ACHN (cell line): ENCODE results near the gene CYS1.
A peak's percentile ranks its signal among the peaks of the same experiment; 100 is the strongest.

Source experiments
- DNase-seq: peaks from one replicate; pipeline ENCODE4 v3.0.0-alpha.2; 2015
- in situ Hi-C: cut with HindIII; loops from 2 replicates; pipeline ENCODE4 v1.10.0; 2017; ENCODE audit warnings: low sequenced_read_pairs, low pct_ligation_motif_present, low pct_unique_long_range_greater_than_20kb

CYS1 gene

DNA sequence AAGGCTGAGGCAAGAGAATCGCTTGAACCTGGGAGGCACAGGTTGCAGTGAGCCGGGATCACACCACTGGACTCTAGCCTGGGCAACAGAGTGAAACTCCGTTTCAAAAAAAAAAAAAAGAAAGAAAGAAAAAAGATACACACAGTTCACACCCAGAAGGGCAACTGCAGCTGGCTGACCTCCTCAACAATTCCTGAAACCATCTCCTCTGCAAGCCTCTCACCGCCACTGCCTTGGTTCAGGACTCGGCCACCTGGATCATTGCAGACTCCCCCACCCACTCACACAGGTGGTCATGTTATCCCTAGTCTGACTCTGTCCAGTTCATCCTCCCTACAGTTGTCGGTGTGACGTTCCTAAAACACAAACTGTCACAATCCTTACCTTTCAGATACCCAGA is 2.2 kb downstream of the CYS1 start:
- in situ Hi-C loops: no loop called here
- DNase-seq: no peak

DNA sequence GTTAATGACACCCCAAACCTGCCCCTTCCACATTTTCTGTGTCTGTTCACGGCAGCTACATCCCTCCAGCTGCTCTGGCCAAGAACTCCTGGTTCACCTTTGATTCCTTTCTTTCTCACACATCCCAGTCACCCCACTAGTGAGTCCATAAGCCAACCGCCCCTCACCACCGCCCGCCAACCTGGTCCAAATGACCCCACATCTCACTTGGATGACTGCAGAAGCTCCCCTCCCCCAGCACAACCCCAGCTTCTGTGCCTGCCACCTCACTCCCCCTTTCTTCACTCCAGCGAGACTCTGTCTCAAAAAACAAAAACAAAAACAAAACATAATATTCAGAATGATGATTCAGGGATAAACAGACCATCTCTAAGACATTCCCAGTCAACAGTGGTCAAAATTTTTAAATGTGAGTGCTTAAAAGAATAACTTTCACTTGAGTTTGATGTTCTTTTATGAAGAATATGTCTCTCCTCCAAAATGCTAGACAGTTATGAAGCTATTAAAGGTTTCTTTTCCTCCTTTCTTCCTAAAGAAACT is 3.2 kb downstream of the CYS1 start:
- no peak for DNase-seq
- in situ Hi-C loops: no loop called here

DNA sequence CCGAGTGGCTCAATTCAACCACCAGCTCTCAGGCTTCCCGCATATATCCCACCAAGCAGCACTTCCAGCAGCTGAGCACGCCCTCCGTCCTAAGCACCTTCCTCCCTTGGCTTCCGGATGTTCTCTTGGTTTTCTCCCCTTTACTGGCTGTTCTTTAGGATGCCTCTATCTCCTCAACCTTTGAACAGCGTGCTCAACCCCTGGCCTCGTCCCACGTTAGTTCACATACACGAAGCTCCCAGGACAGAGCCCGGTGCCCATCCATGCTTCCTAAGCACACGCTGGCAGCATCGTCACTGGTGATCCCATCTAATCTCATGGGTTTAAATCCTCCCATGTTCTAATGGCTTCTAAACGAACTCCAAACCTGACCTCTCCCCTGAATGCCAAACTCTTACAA is 3.7 kb downstream of the CYS1 start:
- in situ Hi-C loops: no loop called here

DNA sequence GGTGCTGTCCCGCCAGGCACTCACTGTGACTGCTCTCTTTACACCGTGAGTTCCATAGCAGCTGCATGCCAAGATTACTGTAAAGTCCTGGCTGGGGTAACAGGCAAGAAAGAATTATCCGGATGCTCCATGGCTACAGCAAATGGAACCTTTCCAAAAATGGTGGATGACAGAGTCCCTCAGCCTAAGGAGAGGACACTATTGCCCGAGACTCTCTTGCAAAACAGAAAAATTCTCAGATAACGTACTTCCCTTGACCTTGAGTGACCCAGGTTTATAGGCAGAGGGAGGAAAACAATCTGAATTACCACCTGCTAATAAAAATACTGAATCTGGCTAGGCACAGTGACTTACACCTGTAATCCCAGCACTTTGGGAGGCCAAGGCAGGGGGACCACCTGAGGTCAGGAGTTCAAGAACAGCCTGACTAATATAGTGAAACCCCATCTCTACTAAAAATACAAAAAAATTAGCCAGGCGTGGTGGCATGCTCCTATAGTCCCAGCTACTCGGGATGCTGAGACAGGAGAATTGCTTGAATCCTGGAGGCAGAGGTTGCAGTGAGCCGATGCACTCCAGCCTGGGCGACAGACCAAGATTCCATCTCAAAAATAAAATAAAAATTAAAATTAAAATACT is 4.5 kb downstream of the CYS1 start:
- in situ Hi-C loops: no loop called here
- no peak for DNase-seq

More for the DNA sequence above, 3.7 kb downstream of the CYS1 start:
- DNase-seq: no peak

DNA sequence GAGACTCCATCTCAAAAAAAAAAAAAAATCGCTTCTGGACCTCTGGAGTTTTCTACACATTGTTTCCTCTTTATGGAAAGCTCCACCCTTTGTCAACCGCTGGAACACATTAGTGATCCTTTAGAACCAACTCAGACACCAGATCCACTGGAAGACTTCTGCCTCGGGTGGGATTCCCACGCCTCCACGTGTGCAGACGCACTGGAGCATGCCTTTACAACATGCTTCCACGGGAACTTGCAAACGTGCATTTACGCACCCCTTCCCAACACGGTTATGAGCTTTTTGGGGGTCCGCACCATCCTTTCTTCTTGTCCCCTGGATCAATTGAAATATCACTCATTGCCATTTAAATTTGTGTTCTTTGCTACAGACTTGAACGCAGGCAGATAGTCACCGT is 5.1 kb downstream of the CYS1 start:
- DNase-seq: no peak
- in situ Hi-C loops: no loop called here

DNA sequence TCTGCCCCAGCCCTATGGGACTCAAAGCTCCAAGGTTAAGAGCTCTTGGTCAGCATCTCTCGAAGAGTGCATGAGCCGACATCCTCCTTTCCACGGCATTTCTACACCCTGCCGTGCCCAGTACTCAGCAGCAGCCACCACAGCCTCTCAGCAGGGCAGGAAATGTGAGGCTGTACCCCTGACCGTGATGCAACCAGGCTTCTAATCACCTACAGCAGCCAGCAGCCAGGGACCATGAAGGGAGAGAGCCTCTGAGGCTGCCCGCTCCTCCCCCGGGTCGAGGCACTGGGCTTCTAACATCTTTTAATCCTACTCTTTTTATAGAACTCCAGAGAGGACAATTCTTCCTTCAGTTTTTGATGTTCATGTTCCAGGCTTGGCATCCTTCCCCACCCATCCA is 6.5 kb downstream of the CYS1 start:
- in situ Hi-C loops: no loop called here
- no peak for DNase-seq

DNA sequence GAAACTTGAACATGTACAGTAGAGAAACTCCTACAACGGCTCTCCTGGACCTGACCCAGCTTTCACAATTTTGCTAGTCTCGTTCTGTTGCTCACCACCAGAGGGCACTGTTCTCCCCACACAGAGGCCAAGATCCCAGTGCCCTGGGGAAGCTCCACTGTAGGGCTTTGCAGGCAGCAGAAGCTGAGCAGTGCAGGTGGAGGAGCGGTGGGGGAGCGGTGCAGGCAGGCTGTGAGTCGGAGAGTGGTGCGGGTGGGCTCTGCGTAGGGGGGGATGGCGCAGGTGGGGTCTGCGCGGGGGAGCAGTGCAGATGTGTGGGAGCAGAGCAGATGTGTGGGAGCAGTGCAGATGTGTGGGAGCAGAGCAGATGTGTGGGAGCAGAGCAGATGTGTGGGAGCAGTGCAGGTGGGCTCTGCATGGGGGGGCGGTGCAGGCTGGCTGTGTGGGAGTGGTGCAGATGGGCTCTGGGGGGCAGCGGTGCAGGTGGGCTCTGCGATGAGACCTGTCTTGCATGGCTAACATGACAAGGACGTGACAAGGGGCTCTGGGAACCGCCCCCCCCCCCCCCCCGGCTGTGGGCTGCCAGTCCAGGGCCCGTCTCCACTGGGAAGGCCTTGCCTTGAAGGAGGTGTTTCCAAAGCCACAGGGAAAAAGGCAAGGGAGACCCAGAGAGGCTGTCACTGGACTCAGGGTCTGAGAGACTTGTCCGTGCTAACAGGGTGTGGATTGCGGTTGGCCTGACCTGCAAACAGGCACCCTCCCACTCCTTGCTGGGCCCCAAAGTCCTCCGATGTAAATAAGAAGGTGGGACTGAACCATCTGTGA is 7.3 kb downstream of the CYS1 start:
- in situ Hi-C loops: no loop called here
- peak; percentile 86 for DNase-seq

DNA sequence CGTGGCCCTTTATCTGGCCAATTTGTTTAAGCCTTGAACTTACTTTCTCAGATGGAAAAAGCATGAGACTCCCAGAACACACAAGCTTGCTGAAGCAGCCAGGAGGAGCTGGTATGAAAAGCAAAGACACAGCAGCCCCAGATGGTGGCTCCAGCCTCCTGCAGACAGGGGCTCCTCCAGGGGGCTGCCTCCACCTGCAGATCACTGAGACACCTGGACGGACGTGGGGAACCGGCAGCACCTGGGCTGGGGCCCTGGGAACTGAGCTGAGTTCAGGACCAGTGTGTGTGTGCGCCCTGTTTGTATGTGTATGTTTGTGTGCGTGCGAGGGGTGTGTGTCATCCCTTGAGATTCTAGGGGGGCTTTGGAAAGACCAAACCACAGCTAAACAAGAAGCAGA is 8.6 kb downstream of the CYS1 start:
- in situ Hi-C loops: no loop called here
- DNase-seq: no peak

DNA sequence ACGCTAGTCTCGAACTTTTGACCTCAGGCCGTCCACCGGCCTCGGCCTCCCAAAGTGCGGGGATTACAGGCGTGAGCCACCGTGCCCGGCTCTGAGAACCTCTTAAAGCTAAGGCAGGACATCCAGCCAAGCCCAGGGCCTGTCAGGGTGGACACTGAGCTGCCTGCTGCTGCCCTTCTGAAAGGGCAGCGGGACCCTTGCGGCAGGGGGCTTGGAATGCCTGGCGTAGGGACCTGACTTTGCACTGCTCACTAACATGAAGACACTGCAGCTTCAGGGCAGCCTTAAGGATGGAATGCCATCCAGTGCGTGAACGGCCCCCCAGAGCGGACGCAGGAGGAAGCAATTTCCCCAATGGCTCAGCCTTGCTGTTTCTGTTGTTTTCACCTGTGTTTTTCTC is 9.0 kb downstream of the CYS1 start:
- in situ Hi-C loops: no loop called here
- DNase-seq: no peak

DNA sequence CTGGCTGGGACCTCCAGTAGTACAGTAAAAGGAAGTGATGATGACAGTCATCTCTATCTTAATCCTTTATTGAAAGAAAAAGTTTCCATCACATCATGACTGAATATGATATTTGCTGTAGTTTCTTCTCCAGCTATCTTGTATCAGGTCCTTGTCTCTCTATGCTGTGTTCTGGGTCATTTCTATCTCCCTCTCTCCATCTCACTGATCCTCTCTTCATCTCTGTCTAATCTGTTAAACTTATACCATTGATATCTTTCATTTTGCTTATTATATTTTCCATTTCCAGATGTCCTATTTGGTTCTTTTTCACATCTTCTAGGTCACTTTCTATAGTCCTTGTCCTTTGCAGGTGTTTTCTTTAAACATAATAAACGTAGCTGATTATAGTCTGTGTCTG is 12.3 kb downstream of the CYS1 start:
- in situ Hi-C loops: no loop called here
- DNase-seq: no peak

DNA sequence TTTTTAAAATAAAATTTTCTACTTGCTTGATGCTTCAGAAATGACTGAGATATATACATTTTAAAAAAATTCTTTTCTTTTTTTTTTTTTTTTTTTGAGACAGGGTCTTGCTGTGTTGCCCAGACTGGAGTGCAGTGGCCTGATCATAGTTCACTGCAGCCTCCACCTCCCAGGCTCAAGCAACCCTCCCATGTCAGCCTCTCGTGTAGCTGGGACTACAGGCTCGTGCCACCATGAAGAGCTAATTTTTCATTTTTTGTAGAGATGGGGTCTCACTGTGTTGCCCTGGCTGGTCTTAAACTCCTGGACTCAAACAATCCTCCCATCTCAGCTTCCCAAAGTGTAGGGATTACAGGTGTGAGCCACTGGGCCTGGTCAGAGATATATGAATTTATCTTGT is 12.9 kb downstream of the CYS1 start:
- in situ Hi-C loops: no loop called here
- DNase-seq: no peak

DNA sequence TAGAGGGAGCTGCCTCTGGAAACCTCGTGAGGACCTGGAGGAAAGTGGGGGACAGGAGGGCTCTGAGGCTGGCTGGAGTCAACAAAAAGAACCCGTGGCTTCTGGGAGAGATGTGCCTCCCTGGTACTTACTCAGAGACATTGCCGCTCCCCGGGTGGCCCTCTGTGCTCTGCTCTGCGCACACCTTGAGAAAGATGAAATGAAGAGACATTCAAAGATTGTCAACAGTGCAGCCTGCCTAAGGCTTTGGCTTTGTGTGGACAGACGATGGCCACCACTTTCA is 14.5 kb downstream of the CYS1 start:
- no peak for DNase-seq
- in situ Hi-C loops: no loop called here

DNA sequence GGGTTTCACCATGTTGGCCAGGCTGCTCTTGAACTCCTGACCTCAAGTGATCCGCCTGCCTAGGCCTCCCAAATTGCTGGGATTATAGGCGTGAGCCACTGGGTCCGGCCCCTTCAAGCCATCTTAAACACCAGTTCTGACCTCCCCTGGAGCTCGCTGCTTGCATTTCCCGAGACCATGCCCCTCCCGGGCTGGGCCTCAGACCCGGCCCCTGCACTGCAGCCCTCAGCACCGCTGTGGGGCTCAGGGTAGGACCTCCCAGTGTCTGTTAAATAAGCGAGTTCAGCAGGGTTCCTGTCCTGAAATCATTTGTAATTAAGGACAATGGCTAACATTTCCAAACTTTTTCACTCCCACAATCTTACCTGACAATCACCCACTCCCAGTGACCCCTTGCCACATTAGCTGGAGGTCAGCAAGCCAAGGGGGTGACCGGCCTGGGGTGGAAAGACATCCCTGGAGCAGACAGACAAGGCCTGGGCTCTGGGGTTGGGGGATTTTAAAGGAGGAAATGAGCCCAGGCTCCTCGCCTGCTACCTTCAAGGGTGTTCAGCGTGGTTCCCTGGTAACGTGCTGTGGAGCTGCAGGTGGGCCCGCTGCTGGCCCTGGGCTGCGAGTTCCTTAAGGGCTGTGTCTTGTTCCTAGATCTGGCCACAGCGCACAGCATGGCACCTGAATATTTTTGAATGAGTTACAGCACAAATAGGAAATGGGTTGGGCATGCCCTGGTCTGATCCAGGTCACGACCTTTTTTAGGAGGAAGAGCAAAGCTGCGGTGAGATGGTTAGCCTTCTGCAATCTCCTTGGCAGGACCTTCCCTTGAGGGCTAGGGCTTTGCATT is 15.1 kb downstream of the CYS1 start:
- DNase-seq: no peak
- in situ Hi-C loops: no loop called here

DNA sequence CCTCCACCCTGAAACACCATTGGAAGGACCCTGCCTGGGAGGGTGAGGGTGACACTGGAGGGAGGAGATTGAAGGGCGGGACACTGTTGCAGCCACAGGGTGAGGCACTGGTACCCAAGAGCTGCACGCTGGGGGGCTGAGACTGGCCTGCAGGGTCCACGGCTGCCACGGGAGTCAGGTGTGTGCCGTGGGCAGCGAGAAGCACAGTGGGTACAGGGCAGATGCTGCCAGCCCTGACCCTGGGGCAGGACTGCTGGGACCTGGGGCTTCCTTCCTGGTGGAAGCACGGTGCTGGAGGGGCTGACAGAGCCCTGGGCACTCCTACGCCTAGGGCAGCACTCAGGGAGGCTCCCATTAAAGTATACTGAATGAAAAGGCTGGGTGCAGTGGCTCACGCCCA is 16.6 kb downstream of the CYS1 start:
- in situ Hi-C loops: no loop called here
- no peak for DNase-seq

DNA sequence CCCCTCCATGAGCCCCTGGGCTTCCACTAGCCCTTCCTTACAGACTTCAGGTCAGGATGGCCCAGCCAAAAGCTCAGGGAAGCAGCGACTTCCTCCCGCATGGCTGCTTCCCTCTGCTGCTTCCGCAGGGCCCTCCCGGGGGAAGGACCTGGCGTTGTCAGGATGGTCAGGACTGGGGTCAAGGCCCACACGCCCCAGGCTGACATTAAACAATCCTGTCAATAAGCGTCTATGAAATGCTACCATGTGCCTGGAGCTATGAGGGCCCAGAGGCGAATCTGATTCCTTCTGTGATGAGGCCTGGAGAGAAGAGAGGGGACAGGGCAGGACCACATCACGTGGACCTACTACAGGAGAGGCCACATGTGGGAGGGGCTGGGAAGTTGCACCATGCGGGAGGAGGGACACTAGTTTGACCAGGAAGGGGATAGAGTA is 17.3 kb downstream of the CYS1 start:
- DNase-seq: no peak
- in situ Hi-C loops: no loop called here

DNA sequence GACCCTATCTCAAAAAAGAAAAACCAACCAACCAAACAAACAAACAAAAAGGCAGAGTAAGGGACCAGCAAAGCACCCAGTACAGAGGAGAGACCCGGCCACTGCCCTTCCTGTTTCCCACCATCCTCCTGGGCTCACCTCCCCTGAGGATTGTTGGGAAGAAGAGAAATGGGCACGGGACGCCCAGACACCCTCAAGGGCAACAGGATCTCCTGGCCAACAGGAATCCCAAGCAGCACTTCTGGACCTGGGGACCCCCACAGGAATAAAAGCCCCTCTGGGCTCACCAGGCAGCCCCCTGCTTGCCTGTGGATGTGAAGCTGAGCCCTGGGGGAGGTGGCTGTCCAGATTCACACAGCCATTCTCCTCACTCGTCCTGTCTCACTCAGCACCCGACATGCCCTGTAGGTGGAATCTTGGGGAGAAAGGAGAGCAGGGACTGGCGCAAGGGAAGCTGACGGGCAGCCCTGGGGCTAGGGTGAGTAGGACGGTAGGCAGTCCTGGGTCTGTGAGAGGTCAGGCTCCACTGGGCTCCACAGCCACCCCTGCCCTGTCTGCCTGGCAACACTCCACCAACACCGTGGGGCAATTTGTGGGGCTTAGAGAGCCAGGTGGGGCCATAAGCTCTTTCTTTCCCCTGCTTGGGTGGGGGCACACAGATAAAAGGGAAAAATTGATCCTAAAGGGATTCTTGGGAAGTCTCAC is 18.8 kb downstream of the CYS1 start:
- no peak for DNase-seq
- in situ Hi-C loops: no loop called here

DNA sequence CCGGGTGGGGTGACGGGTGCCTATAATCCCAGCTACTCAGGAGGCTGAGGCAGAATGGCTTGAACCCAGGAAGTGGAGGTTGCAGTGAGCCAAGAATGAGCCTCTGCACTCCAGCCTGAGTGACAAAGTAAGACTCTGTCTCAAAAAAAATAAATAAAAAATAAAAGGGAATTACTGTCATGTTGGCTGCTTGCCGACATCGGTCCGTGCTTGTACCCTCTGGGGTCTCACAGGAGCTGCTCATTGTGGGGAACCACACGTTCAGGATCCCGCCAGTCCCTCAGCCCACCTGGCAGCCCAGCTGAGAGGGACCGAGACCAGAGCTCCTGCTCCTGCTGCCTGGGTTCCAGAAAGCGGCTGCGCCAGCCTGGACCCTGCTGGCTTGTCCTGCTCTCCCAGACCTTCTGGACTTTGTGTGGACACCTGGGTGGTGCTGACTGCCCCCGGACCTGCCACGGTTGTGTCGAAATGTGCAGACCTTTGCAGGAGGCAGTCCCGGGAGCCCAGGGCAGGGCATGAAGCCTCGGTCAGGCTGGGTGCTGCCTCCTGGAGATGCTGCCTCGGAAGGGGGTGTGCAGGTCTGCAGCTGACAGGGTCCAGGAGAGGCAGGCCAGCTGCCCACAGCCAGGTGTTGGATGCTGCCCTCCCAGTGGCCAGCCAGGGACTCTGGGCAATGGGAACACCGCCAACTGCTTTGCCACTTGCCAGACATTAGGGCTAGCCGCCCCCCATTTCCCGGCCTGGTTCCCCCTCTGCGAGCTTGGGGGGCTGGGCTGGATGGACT is 20.5 kb downstream of the CYS1 start:
- in situ Hi-C loops: no loop called here

DNA sequence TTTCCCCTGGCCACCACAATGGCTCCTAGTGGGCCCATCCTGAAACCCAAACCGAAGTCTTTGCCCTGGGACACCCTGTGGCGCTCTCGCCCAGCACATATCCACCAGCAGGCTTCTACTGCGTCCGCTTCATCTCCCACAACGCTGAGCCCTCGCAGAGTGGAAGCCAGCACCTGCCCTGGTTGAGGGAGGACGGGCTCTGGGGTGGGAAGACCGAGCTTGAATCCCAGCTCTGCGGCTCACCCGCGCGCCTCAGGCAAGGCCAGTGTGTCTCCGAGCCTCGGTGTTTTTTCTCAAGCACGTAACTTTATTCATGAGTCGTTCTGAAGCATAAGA is 21.2 kb downstream of the CYS1 start:
- in situ Hi-C loops: no loop called here
- no peak for DNase-seq

More for the DNA sequence above, 20.5 kb downstream of the CYS1 start:
- DNase-seq: no peak
